Right ventricle myocardium inferior (tissue), 1 donor: Measurements from ENCODE around the gene GAGE12H. TPM values are rescaled to one million over a fixed set of nuclear protein-coding genes. Genes with fewer than 3 reads are reported as not detected.

Source experiments
- total RNA-seq: library from RNA; stranded (reverse); fragmentation: NEBNext Ultra II Directional; extraction: Animal tissue kit (Norgen Biotek cat#: 25700); gene quantifications from one replicate; pipeline ENCODE4 v1.2.1, GENCODE V29; 2021
- donor health status: DM: no; HTN: yes; CAD: no; lungs with severe emphysema.

Gene GAGE12H
- total RNA-seq, 1 donor from 2014 or later = not detected

Other genes with a start within 250 kb of the GAGE12H start
- not detected for gene GAGE13, start 248.4 kb upstream of the GAGE12H start, total RNA-seq
- not detected for gene GAGE12C, start 47.8 kb upstream of the GAGE12H start, total RNA-seq
- gene GAGE12D, start 38.2 kb upstream of the GAGE12H start, total RNA-seq = not detected
- not detected for gene GAGE12E, start 28.7 kb upstream of the GAGE12H start, total RNA-seq
- gene GAGE12F, start 19.1 kb upstream of the GAGE12H start, total RNA-seq = not detected
- gene GAGE12G, start 9.5 kb upstream of the GAGE12H start, total RNA-seq = not detected
- gene GAGE2A, start 9.5 kb downstream of the GAGE12H start, total RNA-seq = not detected
- not detected for gene GAGE1, start 19.1 kb downstream of the GAGE12H start, total RNA-seq
- gene PAGE1, start 116.0 kb downstream of the GAGE12H start, total RNA-seq = not detected
- gene PAGE4, start 249.4 kb downstream of the GAGE12H start, total RNA-seq = not detected